ENCODE data around the gene FHIT. TPM values are rescaled to one million over a fixed set of nuclear protein-coding genes. Genes with fewer than 3 reads are reported as not detected.

FHIT gene
- polyA plus RNA-seq, 1 of the 3 experiments (the other 2 are of a cell fraction): 0.41 TPM

- Histone ChIP-seq H3K4me2 (no peak overlapping the region), H3F3A (replicated peaks; ENCODE audit: insufficient read depth) (no peaks in the 10 kb centered on the region), H3K27me3 (ENCODE audit: insufficient read depth) (no peaks in the 10 kb centered on the region), H4K20me1 (ENCODE audit: insufficient read depth) (no peaks in the 10 kb centered on the region), H3K36me3 (replicated peaks in 1 of 2; ENCODE audit: control insufficient read depth in 1 of 2, insufficient read depth in 2 of 2, low read length in 1 of 2) (no peaks in the 10 kb centered on the region), H3K9ac (no peak overlapping the region), H3K9me3 (no peaks in the 10 kb centered on the region), H3K4me3 (ENCODE audit: low read depth in 2 of 2, low read length in 1 of 2) (no peak overlapping the region), H3K27ac (ENCODE audit: low read depth in 2 of 2, low read length in 1 of 2) (no peak overlapping the region), H3K79me2 (ENCODE audit: insufficient read depth) (no peaks in the 10 kb centered on the region), H2AFZ (ENCODE audit: low read depth) (no peak overlapping the region), H3K4me1 (ENCODE audit: control insufficient read depth in 1 of 2, insufficient read depth in 2 of 2, low read depth in 1 of 2, low read length in 1 of 2) (no peaks in the 10 kb centered on the region), H3K9me2 (no peaks in the 10 kb centered on the region)
- CTCF ChIA-PET: no interaction called here
- POLR2A ChIA-PET: no interaction called here
- no peak for DNase-seq
- TF ChIP-seq IRF3 (IDR thresholded peaks at IDR 0.05; ENCODE audit: low read depth, low read length) (no peak), RCOR1 (IDR thresholded peaks at IDR 0.05; ENCODE audit: low read length) (no peak), JUND (IDR thresholded peaks at IDR 0.05) (no peak), MXI1 (IDR thresholded peaks at IDR 0.05; ENCODE audit: low read depth, low read length) (no peak), NRF1 (IDR thresholded peaks at IDR 0.05; ENCODE audit: low read depth, low read length) (no peak), FOSL2 (IDR thresholded peaks at IDR 0.05; ENCODE audit: borderline replicate concordance, low read depth) (no peak)
- 20% methylated on average over 1 of the region's 1 CpG for WGBS (ENCODE audit: low lambda C conversion rate)
Measured at GRCh38 chr3:60430205-60430604, 821.0 kb downstream of the FHIT start.

- H3K4me1 ChIP-seq (ENCODE audit: control insufficient read depth in 1 of 2, insufficient read depth in 2 of 2, low read depth in 1 of 2, low read length in 1 of 2): no peaks in the 10 kb centered on the region
- H3K4me3 ChIP-seq (ENCODE audit: low read depth in 2 of 2, low read length in 1 of 2): no peak overlapping the region
- POLR2A ChIA-PET: no interaction called here
- no peak for DNase-seq
- no peaks in the 10 kb centered on the region for H3K9me3 ChIP-seq
- H3K36me3 ChIP-seq (replicated peaks in 1 of 2; ENCODE audit: control insufficient read depth in 1 of 2, insufficient read depth in 2 of 2, low read length in 1 of 2): no peaks in the 10 kb centered on the region
- H3K4me2 ChIP-seq: no peak overlapping the region
- H3K27me3 ChIP-seq (ENCODE audit: insufficient read depth): no peaks in the 10 kb centered on the region
- H3F3A ChIP-seq (replicated peaks; ENCODE audit: insufficient read depth): no peaks in the 10 kb centered on the region
- H3K9me2 ChIP-seq: no peaks in the 10 kb centered on the region
- no peak overlapping the region for H2AFZ ChIP-seq (ENCODE audit: low read depth)
- no peaks in the 10 kb centered on the region for H4K20me1 ChIP-seq (ENCODE audit: insufficient read depth)
- no peak overlapping the region for H3K27ac ChIP-seq (ENCODE audit: low read depth in 2 of 2, low read length in 1 of 2)
- TF ChIP-seq SIN3A (IDR thresholded peaks at IDR 0.05; ENCODE audit: borderline replicate concordance, low read depth, low read length): no peak
- no peak for TF ChIP-seq RXRA (IDR thresholded peaks at IDR 0.05; ENCODE audit: borderline replicate concordance, low read depth)
- TF ChIP-seq MXI1 (IDR thresholded peaks at IDR 0.05; ENCODE audit: low read depth, low read length): no peak
- no peak for TF ChIP-seq NFIC (IDR thresholded peaks at IDR 0.05; ENCODE audit: borderline replicate concordance)
- TF ChIP-seq REST (IDR thresholded peaks at IDR 0.05; ENCODE audit: low read depth, low read length): no peak
- no peak for TF ChIP-seq YY1 (IDR thresholded peaks at IDR 0.05; ENCODE audit: low read depth)
- no peak for TF ChIP-seq MEF2A (IDR thresholded peaks at IDR 0.05; ENCODE audit: borderline replicate concordance, low read depth)
- no peak for TF ChIP-seq NRF1 (IDR thresholded peaks at IDR 0.05; ENCODE audit: low read depth, low read length)
- no peak for TF ChIP-seq EP300 (IDR thresholded peaks at IDR 0.05; ENCODE audit: borderline replicate concordance in 1 of 2, low read depth in 1 of 2, low read length in 1 of 2)
- no peak for TF ChIP-seq TEAD4 (IDR thresholded peaks at IDR 0.05; ENCODE audit: borderline replicate concordance, insufficient read depth)
- no peak for TF ChIP-seq GABPA (IDR thresholded peaks at IDR 0.05; ENCODE audit: low read depth)
- no peak for TF ChIP-seq RAD21 (IDR thresholded peaks at IDR 0.05; ENCODE audit: low read length)
- TF ChIP-seq ZBTB33 (IDR thresholded peaks at IDR 0.05; ENCODE audit: borderline replicate concordance, low read depth): no peak
- TF ChIP-seq EZH2phosphoT487 (IDR thresholded peaks at IDR 0.05; ENCODE audit: borderline replicate concordance, low read depth): no peak
- TF ChIP-seq TAF1 (IDR thresholded peaks at IDR 0.05; ENCODE audit: borderline replicate concordance, low read depth, low read length): no peak
- no peak for TF ChIP-seq FOSL2 (IDR thresholded peaks at IDR 0.05; ENCODE audit: borderline replicate concordance, low read depth)
- TF ChIP-seq POLR2AphosphoS5 (IDR thresholded peaks at IDR 0.05; ENCODE audit: low read depth, low read length): no peak
- no peaks in the 10 kb centered on the region for H3K79me2 ChIP-seq (ENCODE audit: insufficient read depth)
- CTCF ChIA-PET: interaction anchor here (0.5 kb wide), 1 partner anchor 1135 kb away, joined by 3 read pairs; no protein-coding TSS in a partner anchor
- no peak overlapping the region for H3K9ac ChIP-seq
- WGBS (ENCODE audit: low lambda C conversion rate): 60% methylated on average over 5 of the region's 5 CpGs
Measured at GRCh38 chr3:60427109-60427508, 824.1 kb downstream of the FHIT start.
